Activated T-cell treated with anti-CD3 and anti-CD28 coated beads, Interleukin-2, amount 50 U/mL, for 48 hours (primary cell): ENCODE measurements around the gene FYCO1.

Experiments used
- DNase-seq, 2 experiments: peaks; one replicate each; pipeline ENCODE4 v3.0.0-alpha.2; 2020

FYCO1 gene

DNA sequence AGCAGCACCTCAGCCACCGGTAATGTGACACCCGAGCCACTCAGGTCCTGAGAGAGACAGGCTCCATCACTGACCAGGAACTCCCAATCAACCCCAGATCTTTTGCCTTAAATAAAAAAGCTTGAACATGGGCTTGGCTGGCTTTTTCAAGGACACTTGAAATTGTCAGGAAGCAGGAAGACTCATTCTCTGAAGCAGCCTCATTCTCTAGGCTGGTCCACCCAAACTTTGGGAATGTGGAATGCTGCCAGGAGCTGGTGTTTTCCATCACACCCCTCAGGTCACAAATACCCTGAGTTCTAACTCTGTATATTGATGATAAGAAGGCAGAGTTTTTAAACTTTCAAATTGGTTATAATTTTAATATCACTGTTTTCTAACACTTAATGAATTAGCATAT lies 35.3 kb downstream of the FYCO1 start:
- no peak for DNase-seq

DNA sequence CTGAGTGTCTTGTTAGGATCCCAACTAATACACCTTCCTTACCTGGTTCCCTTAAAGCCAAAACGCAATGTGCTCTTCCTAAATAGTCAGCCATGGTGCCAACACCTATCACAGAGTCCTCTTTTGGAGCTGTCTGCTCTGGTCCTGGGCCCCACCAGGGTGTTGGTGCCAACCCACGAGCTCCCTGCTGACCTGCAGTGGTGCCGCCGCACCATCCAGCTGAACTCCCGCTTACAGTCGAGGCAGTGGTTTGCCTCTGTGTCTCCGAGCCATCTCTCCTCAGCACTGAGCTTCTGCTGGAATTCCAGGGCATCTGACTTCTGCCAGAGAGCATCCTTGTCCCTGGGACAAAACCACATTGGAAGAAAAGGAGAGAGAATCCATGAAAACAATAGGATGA lies 36.4 kb downstream of the FYCO1 start:
- no peak for DNase-seq

DNA sequence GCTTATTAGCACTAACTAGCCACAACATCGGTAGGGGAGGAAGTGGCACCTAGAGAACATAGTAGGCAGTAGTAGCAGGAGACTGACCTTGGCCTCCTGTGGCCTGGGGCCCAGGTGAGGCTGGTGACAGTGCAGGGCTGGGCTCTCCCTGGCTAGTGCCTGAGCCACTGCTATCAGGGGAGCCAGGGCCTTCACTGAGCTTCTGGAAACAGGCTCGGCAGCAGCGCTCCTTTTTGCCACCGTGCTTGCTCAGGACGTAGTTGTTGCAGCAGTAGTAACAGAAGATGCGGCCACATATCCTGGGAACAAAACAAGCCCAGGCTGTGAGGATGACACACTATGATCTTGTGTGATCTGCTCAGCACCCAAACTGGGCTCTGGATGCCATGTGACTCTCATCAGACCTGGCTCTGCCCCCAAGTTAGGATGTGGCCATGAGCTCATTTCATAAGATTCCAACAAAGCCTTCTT lies 37.3 kb downstream of the FYCO1 start:
- peak in 1 of 2 experiments; percentile 14 for DNase-seq

DNA sequence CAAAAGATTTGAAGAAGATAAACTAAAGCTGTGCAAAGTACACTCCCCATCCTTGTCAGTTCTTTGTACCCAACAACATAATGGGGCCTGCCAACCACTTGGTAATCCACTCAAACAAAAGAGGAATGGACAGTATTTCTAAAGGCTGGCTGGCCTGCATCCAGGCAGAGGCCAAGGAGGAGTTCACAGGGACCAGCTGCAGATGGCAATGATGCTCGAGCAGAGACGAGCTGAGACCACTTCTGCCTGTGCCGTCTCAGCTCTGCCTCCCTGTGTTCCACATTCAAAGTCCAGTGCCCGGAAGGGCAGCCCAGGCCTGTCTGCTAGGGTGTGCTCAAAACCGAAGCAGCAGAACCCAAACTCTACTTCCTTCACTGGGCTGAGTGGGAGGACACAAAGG lies 38.0 kb downstream of the FYCO1 start:
- DNase-seq = peak; percentile 12 to 13

DNA sequence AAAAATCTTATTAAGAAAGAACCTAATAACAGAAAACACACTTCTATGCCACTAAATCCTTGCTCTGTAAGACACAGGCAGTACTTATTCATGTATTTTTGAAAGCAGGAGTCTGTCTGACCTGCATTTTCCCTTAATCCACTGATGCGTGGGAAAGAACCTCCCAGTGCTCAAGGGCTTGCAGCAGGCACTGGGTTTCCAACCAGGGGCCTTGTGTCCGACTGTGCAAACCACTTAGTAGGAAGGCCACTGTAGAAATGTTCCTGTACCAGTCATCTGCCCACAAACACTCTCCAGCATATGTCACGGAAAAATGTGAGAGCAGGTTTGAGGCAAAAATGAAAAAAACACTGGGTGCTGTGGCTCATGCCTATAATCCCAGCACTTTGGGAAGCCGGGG lies 39.9 kb downstream of the FYCO1 start:
- DNase-seq = peak; percentile 11 to 17

DNA sequence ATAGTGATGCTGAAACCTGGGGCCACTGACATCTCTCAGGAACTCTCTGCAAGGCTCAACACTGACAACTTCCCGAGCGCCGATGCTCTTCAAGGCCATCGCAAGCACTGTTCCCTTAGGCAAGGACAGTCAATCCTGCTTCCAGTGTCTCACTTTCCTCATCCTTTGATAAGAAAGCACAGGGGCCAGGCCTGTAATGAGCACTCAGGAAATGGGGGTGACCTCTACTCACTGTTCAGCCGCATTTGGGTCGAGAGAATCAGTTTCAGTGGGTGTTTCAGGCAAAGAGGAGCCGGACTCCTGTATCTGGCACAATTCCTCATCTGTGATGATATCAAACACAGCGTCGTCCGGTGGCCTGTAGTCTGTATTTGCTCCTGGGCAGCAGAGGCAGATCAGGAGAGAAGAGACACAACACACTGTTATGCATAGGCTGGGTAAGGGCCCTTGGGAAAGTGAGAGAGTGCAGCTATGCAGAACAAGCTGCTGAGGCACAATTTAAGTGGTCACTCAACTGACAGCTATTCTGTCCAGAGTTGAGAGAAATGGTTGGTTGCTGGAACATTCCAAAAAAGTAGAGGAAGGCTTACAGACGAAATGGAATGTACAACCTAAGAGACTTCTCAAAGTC lies 40.5 kb downstream of the FYCO1 start:
- peak; percentile 5 to 11 for DNase-seq

DNA sequence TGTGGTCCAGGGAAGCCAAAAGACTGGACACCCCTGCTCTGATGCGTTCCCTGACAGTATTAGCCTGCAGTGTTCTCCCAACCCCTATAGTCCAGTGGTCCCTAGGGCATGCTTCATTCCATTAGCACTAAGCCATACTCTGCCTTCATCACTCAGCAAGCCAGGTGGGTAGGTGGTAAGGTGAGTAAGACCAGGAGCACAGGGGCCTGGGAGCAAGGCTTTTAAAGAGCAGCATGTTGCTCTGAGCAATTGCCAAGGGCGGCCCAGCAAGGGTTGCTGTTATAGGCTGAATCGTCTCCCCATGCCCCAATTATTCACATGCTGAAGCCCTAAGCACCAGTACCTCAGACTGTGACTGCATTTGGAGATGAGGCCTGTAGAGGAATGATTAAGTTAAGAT lies 41.3 kb downstream of the FYCO1 start:
- DNase-seq = peak; percentile 7 to 12

DNA sequence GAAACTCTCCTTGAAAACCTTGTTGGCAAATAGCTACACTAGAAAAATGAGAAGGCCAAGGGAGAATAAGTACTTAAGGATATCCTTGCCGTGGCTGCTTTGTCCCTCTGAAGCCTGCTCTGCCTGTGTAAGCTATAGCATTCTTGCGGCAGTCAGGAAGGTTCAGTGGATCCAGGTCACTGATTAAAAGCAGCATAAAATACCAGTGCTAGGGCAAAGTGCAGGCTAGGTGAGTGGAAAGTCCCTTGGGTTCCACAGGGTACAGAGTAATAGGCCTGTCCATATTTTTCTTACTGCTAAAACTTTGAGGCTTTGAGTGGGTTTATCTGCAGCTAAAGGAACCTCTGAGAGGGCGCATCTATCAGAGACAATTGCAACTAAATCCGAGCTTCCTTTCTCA lies 42.1 kb downstream of the FYCO1 start:
- DNase-seq = peak in 1 of 2 experiments; percentile 10

DNA sequence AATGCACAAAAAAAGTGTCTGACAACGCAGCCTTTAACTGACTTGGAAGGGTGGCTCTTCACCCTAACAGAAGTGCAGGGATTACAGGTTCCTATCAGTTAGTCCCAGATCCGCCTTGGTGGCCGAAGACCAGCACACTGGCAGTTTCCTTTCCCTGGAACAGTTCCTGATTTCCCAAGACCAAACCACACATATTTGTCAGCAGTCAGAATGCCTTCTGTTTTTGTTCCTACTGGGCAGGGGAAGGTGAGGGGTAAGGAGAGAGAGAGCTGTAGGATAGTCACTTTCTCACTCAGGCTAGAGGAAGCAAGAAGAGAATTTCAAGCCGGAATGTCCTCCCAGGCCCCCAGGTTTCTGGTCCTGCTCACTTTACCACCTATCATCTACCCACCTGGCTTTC lies 43.2 kb downstream of the FYCO1 start:
- peak in 1 of 2 experiments; percentile 10 for DNase-seq

DNA sequence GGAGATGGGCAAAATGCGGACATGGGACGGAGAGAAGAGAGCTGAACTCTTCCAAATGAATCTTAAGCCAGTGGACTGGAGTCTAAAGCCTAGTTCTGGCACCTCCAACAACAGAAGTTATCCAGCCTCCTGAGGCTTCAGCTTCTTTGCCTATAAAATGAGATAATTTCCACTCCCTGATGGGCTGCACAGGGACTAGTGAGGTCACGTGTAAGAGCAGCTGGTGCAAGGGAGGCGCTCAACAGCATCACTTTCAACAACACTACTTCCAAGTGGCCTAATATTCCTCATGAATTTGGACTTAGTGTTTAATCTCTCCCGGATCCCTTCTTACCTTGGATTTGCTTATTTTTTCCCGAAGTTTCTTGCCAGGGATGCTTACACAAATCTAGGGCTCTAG lies 43.7 kb downstream of the FYCO1 start:
- DNase-seq = no peak

DNA sequence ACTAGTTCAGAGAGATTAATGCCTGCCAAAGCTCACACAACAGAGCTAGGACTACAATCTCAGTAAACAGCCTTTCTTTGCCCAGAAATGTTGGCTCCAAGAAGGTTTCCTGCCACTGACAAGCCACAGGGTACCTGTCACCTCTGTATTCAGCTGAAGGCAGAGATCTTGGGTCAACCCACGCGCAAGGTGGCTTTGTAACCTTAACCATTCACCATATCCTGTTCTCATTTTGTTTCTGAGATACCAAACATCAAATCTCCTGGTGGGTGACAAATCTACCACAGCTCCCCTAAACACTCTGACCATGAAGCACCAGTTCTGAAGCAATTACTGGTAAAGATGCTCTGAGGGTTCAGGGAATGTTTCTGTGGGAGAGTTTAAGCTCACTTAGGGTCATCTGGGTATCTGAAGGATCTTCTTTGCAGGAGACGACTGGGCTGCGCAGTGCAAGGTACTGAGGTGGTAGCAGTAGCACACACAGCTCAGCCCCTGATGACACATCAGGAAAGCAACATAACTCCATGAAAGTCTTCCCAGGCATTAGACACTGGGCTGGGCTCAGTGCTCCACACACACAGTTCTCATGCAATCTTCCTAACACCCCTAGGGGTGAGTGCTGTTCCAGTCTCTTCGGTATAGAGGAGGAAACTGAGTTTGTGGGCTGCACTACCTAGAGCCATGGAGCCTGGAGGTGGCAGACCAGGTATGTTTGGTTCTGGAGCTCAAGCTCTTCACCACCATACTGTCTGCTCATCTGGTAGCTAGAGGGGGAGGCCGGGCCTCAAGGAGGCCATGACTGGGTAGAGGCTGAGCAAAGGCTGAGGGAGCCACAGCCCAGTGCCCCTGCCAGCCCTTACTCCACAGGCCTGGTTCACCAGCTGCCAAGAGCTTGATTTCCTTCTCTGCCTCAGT lies 44.7 kb downstream of the FYCO1 start:
- peak; percentile 64 to 75 for DNase-seq

DNA sequence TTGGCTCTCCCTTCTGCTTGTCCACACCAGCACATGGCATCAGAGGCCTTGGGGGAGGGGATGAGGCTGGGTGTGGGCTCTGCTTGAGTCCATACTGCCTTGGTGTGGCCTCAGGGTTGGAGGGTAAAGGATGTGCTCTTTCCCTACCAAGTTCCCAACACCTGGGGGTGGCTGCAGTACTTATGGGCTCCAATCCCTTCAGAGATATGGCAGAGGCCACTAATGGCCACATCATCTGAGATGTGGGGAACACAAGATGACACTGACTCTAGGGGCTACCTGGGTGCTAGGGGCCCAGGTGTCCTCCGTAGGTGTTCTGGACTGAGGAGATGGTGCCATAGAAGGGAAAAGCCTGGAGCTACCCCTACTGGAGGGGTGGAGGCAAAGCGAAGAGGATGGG lies 45.5 kb downstream of the FYCO1 start:
- peak in 1 of 2 experiments; percentile 18 for DNase-seq

DNA sequence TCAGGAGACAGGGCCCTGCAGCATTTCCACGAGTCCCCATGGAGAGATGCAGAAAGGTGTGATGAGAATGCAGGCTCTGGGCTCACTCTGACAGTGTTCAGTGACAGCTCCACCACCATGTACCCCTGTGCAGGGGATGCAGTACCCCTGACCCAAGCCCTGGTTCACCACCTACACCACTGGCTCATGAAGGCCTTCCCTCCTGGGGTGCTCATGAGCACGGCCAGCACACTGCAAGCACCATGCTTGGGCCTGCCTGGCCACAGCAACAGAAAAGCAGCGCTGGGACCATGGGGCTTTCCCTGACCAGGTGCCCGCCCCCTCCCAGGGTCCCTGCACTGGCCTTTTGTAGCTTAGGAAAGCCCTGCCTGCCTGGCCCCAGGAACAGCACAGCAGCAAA lies 46.2 kb downstream of the FYCO1 start:
- DNase-seq = peak in 1 of 2 experiments; percentile 16

DNA sequence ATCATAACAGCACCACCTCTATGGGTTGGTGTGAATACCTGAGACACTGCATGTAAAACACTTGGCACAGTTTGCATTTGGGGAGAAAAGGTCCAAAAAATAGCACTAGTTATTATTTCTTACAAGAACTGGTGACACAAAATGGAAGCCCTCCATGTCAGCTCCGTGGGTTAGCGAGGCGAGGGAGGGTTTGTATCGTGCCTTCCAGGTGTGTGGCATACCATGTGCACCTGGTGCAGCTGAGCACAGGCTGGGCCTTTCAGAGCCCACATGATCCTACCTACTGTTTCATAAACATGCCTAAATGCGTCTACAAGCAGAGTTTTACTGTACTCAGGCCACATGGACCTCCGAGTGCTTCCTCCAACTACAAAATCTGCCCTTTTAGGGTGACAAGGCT lies 46.7 kb downstream of the FYCO1 start:
- peak in 1 of 2 experiments; percentile 13 for DNase-seq

DNA sequence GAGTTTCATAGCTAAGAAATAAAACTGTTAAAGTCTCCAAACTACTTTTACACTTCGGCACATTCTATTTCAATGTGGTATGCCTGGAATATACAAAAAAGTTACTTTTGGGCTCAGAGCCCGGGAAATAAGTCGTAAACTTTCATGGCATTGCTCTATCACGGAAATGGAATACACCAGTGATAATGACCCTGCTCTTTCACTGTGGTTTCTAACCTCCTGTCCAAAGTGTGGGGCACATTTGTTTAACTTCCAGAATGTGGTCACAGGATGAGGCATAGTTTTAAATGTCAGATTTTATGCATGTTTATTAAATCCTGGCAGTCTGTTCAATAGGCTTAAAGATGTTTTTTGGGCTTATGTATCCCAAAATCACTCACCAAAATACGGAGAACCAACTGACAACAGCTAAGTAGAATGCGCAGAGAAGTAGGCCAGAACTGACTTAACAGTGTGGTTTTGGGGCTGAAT lies 47.3 kb downstream of the FYCO1 start:
- no peak for DNase-seq

DNA sequence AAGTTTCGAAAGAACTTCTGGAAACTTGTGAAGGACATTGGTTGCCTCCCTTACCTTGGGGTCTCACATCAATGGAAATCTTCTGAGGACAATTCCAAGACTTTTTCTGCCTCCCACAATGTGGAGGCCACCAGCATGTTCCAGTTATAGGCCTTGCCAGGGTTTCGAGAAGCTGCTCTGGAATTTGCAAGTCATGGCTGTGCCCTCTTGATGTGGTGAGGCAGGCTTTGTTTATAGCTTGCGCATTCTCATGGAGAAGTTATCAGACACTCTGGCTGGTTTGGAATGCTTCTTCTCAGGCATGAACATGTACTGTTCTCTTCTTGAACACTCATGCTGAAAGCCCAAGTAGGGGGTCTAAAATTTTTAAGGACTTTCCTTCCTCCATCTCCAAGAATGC lies 48.3 kb downstream of the FYCO1 start:
- DNase-seq = peak in 1 of 2 experiments; percentile 12

DNA sequence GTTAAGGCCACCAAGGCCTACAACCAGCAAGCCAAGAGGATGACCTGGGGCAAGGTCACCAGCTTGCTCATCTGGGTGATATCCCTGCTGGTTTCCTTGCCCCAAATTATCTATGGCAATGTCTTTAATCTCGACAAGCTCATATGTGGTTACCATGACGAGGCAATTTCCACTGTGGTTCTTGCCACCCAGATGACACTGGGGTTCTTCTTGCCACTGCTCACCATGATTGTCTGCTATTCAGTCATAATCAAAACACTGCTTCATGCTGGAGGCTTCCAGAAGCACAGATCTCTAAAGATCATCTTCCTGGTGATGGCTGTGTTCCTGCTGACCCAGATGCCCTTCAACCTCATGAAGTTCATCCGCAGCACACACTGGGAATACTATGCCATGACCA lies 48.7 kb downstream of the FYCO1 start:
- peak in 1 of 2 experiments; percentile 24 for DNase-seq

DNA sequence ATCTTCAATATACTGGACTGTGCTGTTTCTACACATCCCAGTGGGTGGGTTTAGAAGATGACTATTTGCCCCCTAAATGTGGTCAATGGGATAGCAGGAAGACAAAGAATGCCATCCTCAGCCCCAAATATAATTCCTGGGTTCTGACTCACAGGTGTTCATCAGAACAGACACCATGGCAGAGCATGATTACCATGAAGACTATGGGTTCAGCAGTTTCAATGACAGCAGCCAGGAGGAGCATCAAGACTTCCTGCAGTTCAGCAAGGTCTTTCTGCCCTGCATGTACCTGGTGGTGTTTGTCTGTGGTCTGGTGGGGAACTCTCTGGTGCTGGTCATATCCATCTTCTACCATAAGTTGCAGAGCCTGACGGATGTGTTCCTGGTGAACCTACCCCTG lies 49.3 kb downstream of the FYCO1 start:
- DNase-seq = no peak

DNA sequence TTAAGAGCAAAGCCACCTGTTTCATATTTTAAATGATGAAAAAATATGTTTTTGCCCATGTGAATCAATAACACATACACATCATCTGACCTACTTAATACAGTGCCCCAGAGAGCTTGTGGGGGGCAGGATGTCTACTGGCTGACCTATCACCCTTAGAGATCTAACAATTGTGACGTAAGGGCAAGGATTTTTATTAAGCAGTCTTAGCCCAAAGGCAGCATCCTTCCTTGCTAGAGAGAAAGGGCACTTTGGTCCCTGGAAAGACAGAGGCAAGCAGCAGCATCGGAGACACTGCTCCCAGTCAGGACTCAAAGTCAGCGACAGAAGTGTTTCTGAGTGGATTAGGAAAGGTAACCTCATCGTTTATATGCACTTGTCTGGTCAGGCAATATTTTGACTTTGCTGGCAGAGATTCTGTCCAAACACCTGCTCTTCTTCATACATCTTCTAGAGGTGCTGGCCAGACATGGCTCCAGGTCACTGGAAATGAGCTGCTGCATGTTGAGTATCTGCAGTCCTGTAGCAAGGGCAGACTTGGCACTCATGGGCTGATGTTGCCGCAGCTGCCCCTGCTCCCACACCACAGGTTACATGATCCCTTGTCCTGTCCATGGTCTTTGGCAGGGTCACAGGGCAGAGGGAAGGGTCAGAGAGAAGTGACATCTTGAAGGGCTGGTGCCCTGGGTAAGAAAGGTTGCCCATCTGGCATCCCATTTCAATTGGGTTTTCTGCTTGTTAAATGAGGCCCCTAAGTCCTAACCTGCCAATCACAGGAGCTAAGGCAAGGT lies 50.6 kb downstream of the FYCO1 start:
- peak in 1 of 2 experiments; percentile 18 for DNase-seq

DNA sequence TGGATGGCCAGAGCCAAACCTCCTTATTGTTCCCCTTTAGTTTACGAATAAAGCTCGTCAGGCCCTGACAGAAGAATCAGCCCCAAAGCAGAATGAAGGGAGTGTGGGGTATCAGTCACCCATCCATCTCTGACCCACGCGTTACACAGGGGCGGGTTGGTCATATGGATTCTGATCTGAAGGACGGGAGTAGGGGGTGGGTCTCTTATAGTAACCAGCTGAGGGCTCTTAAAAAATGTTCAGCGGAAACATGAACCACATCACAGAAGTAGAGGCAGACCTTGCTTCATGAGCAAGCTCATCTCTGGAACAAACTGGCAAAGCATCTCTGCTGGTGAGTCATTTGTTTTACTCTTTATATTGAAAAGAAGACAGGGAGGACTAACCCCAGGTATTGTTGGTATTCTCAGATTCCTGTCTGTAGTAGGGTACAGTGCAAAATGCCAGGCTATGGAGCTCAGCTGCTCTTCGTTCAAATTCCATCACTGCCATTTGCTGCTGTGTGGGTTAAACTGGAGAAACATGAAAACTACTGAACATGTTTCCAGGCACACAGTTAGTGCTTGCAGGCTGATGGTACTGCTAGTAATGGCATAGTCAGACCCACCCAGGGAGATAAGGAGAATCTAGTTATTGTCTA lies 52.3 kb downstream of the FYCO1 start, which contains the start of gene CXCR6:
Gene CXCR6, plus strand, starts transcription at position 258 of the 640 bp plus-strand sequence. CDS start 3,018 bp downstream, outside the sequence.
- peak; percentile 59 to 62 for DNase-seq

DNA sequence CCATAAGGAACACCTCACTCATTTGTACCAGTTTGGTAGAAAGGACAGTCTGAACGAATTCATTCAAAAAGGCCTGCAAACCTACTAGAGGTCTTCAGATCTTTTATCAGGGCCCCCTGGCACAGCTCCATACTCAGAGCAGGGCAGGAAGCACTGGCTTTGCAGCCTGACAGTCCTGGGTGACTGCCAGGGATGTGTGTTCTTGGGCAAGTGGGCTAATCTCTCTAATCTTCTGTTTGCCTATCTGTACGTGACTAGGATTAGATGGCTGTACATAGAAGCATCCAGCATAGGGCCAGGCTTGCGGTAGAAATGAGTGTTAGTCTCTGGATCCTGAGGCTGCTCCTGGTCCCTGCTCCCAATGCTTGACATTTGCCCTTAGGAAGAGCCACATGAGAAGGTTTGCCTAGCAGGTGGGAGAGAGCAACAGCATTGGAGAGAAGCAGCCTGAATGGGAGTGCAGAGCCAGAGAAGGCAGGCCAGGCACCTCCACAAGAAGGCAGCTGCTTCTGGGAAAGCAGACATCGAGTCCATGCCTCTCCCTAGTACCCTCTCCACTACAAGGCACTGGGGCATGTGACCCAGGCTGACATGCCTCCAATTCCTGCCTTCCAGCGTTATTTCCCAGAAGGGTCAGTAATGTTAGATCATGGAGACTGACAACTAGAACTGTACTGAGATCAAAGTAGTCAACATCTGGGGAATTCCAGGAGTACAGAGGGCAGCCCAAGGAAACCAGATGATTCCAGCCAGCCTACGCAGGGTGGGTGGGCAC lies 53.4 kb downstream of the FYCO1 start:
- DNase-seq = peak in 1 of 2 experiments; percentile 20
